Cardiac fibroblast (primary cell): ENCODE results near the gene FAM171A1.

Source experiments
- DNase-seq, 2 donors: peaks; one replicate each; pipeline versions ENCODE4 v3.0.0 to v3.0.0-alpha.2; 2010; ENCODE audit warnings: low read depth in 2 of 2
- H3K4me3 ChIP-seq, 2 donors: replicated peaks in 1 of 2; 1 replicate in 1 of 2; 2 replicates in 1 of 2; pipeline ENCODE4 v1.5.1; 2011; ENCODE audit warnings: low read depth in 2 of 2, low read length in 2 of 2, mild to moderate bottlenecking in 2 of 2, moderate library complexity in 1 of 2
- CTCF ChIP-seq: IDR thresholded peaks from one replicate; pipeline ENCODE4 v1.5.1; 2011; ENCODE audit warnings: low read depth, mild to moderate bottlenecking, low read length, inconsistent platforms

Gene FAM171A1

GRCh38 chr10:15245530-15245929 is 125.6 kb downstream of the FAM171A1 start:
- DNase-seq: peak in 1 of 2 donors; percentile 26

GRCh38 chr10:15244635-15245197 is 126.4 kb downstream of the FAM171A1 start:
- no peak for DNase-seq
- no peak overlapping the region for H3K4me3 ChIP-seq
- no peak for TF ChIP-seq CTCF

More at GRCh38 chr10:15245530-15245929, 125.6 kb downstream of the FAM171A1 start:
- TF ChIP-seq CTCF: peak; percentile 30
- H3K4me3 ChIP-seq: no peak overlapping the region

GRCh38 chr10:15242261-15242840 is 128.7 kb downstream of the FAM171A1 start:
- no peak overlapping the region for H3K4me3 ChIP-seq
- TF ChIP-seq CTCF: no peak
- no peak for DNase-seq

- TF ChIP-seq CTCF: no peak
- no peak for DNase-seq
- no peak overlapping the region for H3K4me3 ChIP-seq
Observed at GRCh38 chr10:15241306-15241705, 129.8 kb downstream of the FAM171A1 start.

- no peak overlapping the region for H3K4me3 ChIP-seq
- TF ChIP-seq CTCF: no peak
- DNase-seq: peak; percentile 24 to 53
Observed at GRCh38 chr10:15238555-15239335, 132.3 kb downstream of the FAM171A1 start.

- H3K4me3 ChIP-seq: no peak overlapping the region
- DNase-seq: peak; percentile 74 to 85
- no peak for TF ChIP-seq CTCF
Observed at GRCh38 chr10:15237351-15237750, 133.7 kb downstream of the FAM171A1 start.
